HTERT RPE-1 (cell line): ENCODE measurements around the gene DRD3.

Experiments
- in situ Hi-C: fragments of 300-500 bp; cut with MboI; formaldehyde crosslinking; loops from 4 replicates; pipeline ENCODE4 v1.14.3; 2020; ENCODE audit warnings: low sequenced_read_pairs

The DRD3 gene

GRCh38 chr3:114186501-114186900, 7.6 kb upstream of the DRD3 start:
- in situ Hi-C loops, result no loop called here

- in situ Hi-C loops, result no loop called here
Observed at GRCh38 chr3:114179575-114179974, 723 bp upstream of the DRD3 start.

GRCh38 chr3:114176890-114177289, 2.0 kb downstream of the DRD3 start:
- in situ Hi-C loops, result no loop called here

- in situ Hi-C loops, result no loop called here
Observed at GRCh38 chr3:114176487-114176886, 2.4 kb downstream of the DRD3 start.

GRCh38 chr3:114175204-114175987, 3.5 kb downstream of the DRD3 start:
- in situ Hi-C loops, result no loop called here

GRCh38 chr3:114171677-114172076, 7.2 kb downstream of the DRD3 start:
- in situ Hi-C loops, result no loop called here

GRCh38 chr3:114168150-114168549, 10.7 kb downstream of the DRD3 start:
- in situ Hi-C loops, result no loop called here

- in situ Hi-C loops, result no loop called here
Observed at GRCh38 chr3:114157321-114157720, 21.5 kb downstream of the DRD3 start.

- in situ Hi-C loops, result no loop called here
Observed at GRCh38 chr3:114155370-114155821, 23.5 kb downstream of the DRD3 start.

- in situ Hi-C loops, result no loop called here
Observed at GRCh38 chr3:114154321-114154821, 24.5 kb downstream of the DRD3 start.

GRCh38 chr3:114152519-114153151, 26.2 kb downstream of the DRD3 start:
- in situ Hi-C loops, result no loop called here

- in situ Hi-C loops, result no loop called here
Observed at GRCh38 chr3:114151091-114151490, 27.8 kb downstream of the DRD3 start.

- in situ Hi-C loops, result no loop called here
Observed at GRCh38 chr3:114147251-114147650, 31.6 kb downstream of the DRD3 start.

- in situ Hi-C loops, result no loop called here
Observed at GRCh38 chr3:114144909-114145688, 33.8 kb downstream of the DRD3 start.

- in situ Hi-C loops, result no loop called here
Observed at GRCh38 chr3:114143817-114144216, 35.0 kb downstream of the DRD3 start.

GRCh38 chr3:114139836-114140235, 39.0 kb downstream of the DRD3 start:
- in situ Hi-C loops, result no loop called here

- in situ Hi-C loops, result no loop called here
Observed at GRCh38 chr3:114133947-114134346, 44.9 kb downstream of the DRD3 start.

- in situ Hi-C loops, result no loop called here
Observed at GRCh38 chr3:114132500-114132899, 46.4 kb downstream of the DRD3 start.

GRCh38 chr3:114128826-114129225, 50.0 kb downstream of the DRD3 start:
- in situ Hi-C loops, result no loop called here

GRCh38 chr3:114128231-114128630, 50.6 kb downstream of the DRD3 start:
- in situ Hi-C loops, result no loop called here

- in situ Hi-C loops, result no loop called here
Observed at GRCh38 chr3:114127517-114127916, 51.3 kb downstream of the DRD3 start.
